Activated T-cell treated with anti-CD3 and anti-CD28 coated beads, Interleukin-2, amount 50 U/mL, for 72 hours (primary cell): ENCODE data around the gene TAS2R19. TPM values are rescaled to one million over a fixed set of nuclear protein-coding genes. Genes with fewer than 3 reads are reported as not detected.

ENCODE experiments used
- ATAC-seq, 2 donors: fragments of 150-1000 bp; cut with Tn5 transposase; replicated peaks in 1 of 2; 2 replicates each; pipeline ENCODE4 v1.10.0; 2021; ENCODE audit warnings: moderate library complexity in 2 of 2, mild to moderate bottlenecking in 1 of 2
- DNase-seq, 2 donors: peaks; one replicate each; pipeline ENCODE4 v3.0.0; 2021 to 2022; ENCODE audit warnings: mixed read lengths in 1 of 2
- H3K27ac Mint-ChIP-seq: one replicate; pipeline ENCODE4 v1.8.0; 2022; ENCODE audit warnings: mild to moderate bottlenecking, moderate library complexity, mixed read lengths
- H3K27me3 Mint-ChIP-seq: one replicate; pipeline ENCODE4 v1.8.0; 2022; ENCODE audit warnings: low read depth, mixed read lengths
- H3K36me3 Mint-ChIP-seq, 2 donors: one replicate each; pipeline ENCODE4 v1.8.0; 2022; ENCODE audit warnings: mixed read lengths in 2 of 2, mild to moderate bottlenecking in 1 of 2; ENCODE audit not compliant: insufficient read depth in 2 of 2
- H3K4me1 Mint-ChIP-seq: one replicate; pipeline ENCODE4 v1.8.0; 2022; ENCODE audit warnings: low read depth, mixed read lengths
- H3K4me3 Mint-ChIP-seq, 2 donors: one replicate each; pipeline ENCODE4 v1.8.0; 2022; ENCODE audit warnings: mild to moderate bottlenecking in 2 of 2, mixed read lengths in 2 of 2, moderate library complexity in 2 of 2
- H3K9me3 Mint-ChIP-seq, 2 donors: one replicate each; pipeline ENCODE4 v1.8.0; 2022; ENCODE audit warnings: mixed read lengths in 2 of 2
- total RNA-seq, 2 donors: library from RNA; stranded (reverse); gene quantifications; one replicate each; pipeline ENCODE4 v1.2.3, GENCODE V29; 2022

TAS2R19 gene
- total RNA-seq, 2 donors from 2014 or later, result 2.1 to 3.5 TPM

- DNase-seq, result no peak
- Mint-ChIP-seq H3K27me3 (peaks cover 27% of the 10 kb centered on the region), H3K27ac (no peak overlapping the region), H3K36me3 (no peaks in the 10 kb centered on the region), H3K4me3 (no peak overlapping the region), H3K4me1 (no peaks in the 10 kb centered on the region), H3K9me3 (no peaks in the 10 kb centered on the region)
- ATAC-seq, result no peak
These were observed 47.5 kb downstream of the TAS2R19 start for GRCh38 chr12:10974965-10975364.

Other genes starting within 250 kb of the TAS2R19 start
- not detected for gene TAS2R7, start 220.0 kb downstream of the TAS2R19 start, total RNA-seq
- not detected for gene TAS2R8, start 215.3 kb downstream of the TAS2R19 start, total RNA-seq
- gene TAS2R9, start 212.5 kb downstream of the TAS2R19 start, total RNA-seq, result not detected
- gene TAS2R10, start 196.3 kb downstream of the TAS2R19 start, total RNA-seq, result under 1 TPM; 0.31 to 0.63 TPM
- gene PRR4, start 173.1 kb downstream of the TAS2R19 start, total RNA-seq, result 1 to 10 TPM; 2.1 to 3.0 TPM
- gene PRH1, start 138.4 kb downstream of the TAS2R19 start, total RNA-seq, result 10 to 100 TPM; 13.0 to 17.6 TPM
- gene TAS2R13, start 113.1 kb downstream of the TAS2R19 start, total RNA-seq, result under 1 TPM; 0.53 TPM
- not detected for gene PRH2, start 93.4 kb downstream of the TAS2R19 start, total RNA-seq
- gene TAS2R14, start 83.4 kb downstream of the TAS2R19 start, total RNA-seq, result 1 to 10 TPM; 1.2 to 1.9 TPM
- gene TAS2R50, start 35.7 kb downstream of the TAS2R19 start, total RNA-seq, result 1 to 10 TPM in 1 of 2 donors, under 1 TPM in 1; 0.90 to 1.2 TPM
- gene TAS2R20, start 24.3 kb downstream of the TAS2R19 start, total RNA-seq, result 1 to 10 TPM; 1.3 to 2.1 TPM
- 1 to 10 TPM; 1.9 to 2.9 TPM for gene TAS2R31, start 8.8 kb upstream of the TAS2R19 start, total RNA-seq
- gene TAS2R46, start 39.7 kb upstream of the TAS2R19 start, total RNA-seq, result under 1 TPM; 0.72 TPM
- under 1 TPM; 0.48 to 0.97 TPM for gene TAS2R43, start 69.7 kb upstream of the TAS2R19 start, total RNA-seq
- gene TAS2R30, start 112.0 kb upstream of the TAS2R19 start, total RNA-seq, result 1 to 10 TPM; 2.3 to 2.8 TPM
- gene SMIM10L1, start 148.6 kb upstream of the TAS2R19 start, total RNA-seq, result 10 to 100 TPM; 10.1 to 10.9 TPM
- gene TAS2R42, start 164.3 kb upstream of the TAS2R19 start, total RNA-seq, result not detected
- gene PRB3, start 247.1 kb upstream of the TAS2R19 start, total RNA-seq, result not detected